GM19351 (cell line): ENCODE data around the gene SART1.
"Not testable (repeated sequence)": the region's sequence is repeated elsewhere in the genome, so short reads cannot be mapped to it uniquely, and the experiment has no call there.

ENCODE experiments used
- ATAC-seq: cut with Tn5 transposase; IDR thresholded peaks from one replicate; pipeline ENCODE4 v1.9.1; 2021; ENCODE audit warnings: mild to moderate bottlenecking, moderate library complexity; ENCODE audit not compliant: unreplicated experiment

Gene SART1

DNA sequence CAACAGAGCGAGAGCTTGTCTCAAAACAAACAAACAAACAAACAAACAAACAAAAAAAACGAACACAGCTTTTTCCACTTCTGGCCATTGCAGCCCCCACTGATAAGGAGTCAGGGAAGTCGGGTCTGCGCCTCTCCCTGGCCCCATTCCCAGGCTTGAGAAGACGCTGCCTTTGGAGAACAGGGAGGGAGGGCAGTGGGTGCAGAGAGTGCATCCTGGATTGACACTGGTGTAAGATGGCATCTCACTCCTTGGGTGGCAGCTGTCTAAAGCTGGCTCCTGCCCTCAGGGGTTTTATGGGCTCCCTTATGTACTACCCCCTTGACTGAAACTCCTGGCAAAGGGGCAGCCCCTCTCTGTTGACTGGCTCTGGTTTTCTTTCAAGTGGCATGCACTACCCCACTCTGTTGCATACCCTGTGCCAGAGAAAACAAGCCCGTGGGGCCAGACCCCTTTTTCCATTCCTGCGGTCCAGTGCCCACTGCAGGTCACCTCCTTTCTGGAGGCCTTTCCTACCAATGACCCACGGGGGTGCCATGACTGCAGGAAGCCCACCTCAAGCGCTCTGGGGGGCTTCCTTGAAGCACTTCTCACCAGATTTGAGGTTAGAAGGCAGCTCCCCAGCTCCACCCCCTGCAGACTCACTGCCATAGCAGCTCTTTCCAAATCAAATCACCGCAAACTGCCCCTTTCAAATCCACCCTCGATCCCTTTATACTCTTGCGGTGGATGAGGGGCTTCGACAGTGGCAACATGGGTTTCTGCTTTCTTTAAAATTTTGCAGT, 29.6 kb upstream of the SART1 start:
- ATAC-seq = no peak

DNA sequence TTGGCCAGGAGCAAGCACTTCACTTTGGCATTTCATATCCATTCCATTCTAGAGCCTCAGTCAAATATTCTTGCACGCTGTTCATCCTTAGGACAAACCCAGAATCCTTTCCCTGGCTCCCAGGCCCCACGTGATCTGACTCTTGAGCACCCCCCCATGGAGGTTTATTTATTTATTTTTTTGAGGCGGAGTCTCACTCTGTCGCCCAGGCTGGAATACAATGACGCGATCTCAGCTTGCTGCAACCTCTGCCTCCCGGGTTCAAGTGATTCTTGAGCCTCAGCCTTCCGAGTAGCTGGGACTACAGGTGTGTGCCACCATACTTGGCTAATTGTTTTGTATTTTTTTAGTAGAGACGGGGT, 29.0 kb upstream of the SART1 start:
- ATAC-seq = no peak

DNA sequence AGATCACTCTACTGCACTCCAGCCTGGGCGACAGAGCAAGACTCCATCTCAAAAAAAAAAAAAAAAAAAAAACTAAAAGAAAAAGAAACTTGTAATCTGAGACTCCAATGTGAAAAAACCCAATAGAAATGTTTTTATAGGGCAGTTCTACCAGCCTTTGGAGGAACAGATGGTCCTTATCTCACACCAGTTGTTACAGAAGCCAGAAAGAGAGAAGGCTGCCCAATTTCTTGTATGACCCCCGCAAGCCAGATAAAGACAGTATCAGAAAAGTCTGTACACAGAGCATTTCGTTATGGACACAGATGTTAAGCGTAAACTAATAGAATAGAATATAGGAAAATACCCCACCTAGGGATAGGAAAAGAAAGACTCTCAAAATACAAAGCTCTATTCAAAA, 27.5 kb upstream of the SART1 start:
- no peak for ATAC-seq

DNA sequence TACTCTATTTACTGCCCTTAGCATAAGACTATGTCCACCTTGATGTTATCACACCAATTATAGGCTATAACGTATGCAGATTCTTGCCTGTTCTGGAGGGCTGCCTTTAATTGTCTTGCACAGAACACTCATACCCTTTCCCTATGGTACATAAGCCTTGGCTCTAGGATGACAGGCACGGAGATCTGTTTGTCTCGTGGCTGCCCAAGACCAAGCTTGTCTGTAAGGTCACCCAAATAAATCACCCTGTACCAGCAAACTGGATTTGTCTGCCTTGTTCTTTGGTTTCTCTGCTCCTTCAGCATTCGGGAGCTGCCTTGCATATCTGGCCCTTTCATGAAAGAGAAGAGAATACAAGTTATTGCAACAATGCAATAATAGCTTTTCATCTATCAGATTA, 23.8 kb upstream of the SART1 start:
- no peak for ATAC-seq

DNA sequence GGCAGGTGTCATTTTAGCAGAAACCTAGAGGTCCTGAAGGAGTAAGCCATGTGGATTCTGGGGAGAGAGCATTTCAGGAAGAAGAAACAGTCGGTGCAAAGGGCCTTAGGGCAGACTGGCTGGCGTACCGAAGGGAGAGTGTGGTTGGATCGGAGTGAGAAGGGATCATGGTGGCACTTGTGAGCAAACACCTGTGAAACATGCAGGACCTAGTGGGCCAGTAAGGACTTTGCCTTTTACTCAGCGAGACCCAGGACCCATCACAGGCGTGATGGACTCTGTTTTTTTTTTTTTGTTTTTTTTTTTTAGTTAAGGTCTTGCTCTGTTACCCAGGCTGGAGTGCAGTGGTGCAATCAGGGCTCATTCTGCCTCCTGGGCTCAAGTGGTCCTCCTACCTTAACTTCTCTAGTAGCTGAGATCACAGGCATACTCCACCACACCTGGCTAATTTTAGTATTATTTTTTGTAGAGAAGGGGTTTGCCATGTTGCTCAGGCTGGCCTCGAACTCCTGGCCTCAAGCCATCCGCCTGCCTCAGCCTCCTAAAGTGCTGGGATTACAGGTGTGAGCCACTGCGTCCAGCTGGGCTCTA, 19.7 kb upstream of the SART1 start:
- no peak for ATAC-seq

DNA sequence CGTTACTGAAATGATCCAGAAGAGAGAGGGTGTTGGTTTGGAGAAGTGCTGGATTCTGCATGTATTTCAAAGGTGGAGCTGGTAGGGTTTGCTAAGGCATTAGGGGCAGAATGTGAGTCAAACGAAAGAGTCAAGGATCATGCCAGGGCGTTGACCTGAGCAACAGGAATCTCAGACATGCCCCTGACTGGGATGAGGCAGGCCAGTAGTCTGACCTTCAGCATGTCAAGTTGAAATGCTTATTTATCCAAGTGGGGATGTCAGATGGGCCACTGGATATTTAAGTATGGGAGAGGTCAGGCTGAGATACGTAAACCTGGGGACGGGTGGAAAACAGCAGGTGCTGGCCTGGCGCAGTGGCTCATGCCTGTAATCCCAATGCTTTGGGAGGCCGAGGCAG, 19.0 kb upstream of the SART1 start:
- no peak for ATAC-seq

DNA sequence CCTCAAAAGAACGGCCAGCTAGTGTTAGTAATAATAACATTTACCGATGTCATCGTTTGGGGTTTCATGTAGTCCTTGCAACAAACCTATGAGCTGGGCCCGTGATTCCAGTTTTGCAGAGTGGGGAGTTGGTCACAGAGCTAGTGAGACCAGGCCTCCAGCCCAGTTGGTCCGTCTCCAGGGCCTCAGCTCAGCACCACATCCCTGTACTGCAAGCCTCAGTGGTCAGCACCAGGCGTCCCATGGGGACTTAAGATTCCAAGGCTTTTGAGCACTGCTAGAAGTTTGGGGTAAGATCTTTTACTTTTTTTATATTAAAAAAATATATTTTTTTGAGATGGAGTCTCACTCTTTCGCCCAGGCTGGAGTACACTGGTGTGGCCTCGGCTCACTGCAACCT, 17.3 kb upstream of the SART1 start:
- no peak for ATAC-seq

DNA sequence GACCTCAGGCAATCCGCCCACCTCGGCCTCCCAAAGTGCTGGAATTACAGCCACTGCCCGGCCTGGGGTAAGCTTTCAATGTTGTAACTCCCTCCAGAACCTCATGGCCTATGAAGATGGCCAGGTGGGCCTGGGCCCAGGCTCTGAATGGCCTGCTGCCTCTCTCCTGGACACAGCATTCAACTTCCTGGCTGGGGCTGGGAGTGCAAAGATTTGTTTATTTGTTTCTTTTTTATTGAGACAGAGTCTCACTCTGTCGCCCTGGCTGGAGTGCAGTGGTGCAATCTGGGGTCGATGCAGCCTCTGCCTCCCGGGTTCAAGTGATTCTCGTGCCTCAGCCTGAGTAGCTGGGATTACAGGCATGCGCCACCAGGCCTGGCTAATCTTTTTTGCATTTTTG, 16.8 kb upstream of the SART1 start:
- ATAC-seq = no peak

DNA sequence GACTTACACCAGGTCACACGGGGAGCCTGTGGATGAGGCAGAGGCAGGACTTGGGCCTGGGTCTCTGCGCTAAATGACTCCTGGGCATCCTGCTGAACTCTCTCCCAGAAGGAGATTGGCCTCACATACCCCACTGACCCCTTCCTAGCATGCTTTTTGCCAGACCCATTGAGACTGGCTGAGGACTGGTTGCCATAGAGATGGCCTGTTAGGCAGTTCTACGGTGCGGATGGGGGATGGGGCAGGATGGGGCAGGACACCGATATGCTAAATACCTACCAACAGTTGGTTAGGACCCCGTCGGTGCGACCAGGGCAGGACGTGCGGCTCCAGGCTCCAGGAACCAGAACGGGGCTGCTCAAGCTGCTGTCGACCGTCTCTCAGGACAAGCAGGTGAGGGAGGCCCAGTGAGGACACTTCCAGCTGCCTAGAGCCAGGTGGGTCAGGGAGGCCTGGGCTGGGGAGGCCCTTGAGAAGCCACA, 16.1 kb upstream of the SART1 start, which contains the start of gene TSGA10IP:
TSS of gene TSGA10IP (plus strand) at position 51 of the 482 bp plus-strand sequence. CDS start at position 247, 196 bp downstream.
- no peak for ATAC-seq

DNA sequence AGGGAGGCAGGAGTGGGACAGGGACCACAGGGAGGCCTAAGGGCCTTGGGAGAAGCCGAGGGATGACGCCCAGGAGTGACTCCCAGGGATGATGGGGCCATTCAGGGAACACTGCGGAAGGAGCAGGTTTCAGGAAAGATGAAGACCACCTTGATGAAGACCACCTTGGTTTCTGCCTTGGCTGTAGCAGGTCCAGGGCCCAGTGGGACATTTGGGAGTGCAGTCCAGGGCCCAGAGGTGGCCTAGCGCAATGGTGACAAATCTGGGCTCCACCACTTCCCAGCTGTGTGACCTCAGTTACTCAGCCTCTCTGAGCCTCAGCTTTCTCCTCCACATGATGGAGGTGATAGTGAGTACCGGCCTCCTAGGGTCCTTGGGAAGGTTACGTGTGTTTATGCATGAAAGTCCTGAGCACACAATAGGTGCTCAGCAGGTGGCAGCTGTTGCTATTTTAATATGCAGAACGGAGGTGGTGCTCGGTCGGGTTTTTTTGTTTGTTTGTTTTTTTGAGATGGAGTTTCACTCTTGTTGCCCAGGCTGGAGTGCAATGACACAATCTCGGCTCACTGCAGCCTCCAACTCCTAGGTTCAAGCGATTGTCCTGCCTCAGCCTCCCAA, 15.5 kb upstream of the SART1 start:
- no peak for ATAC-seq

DNA sequence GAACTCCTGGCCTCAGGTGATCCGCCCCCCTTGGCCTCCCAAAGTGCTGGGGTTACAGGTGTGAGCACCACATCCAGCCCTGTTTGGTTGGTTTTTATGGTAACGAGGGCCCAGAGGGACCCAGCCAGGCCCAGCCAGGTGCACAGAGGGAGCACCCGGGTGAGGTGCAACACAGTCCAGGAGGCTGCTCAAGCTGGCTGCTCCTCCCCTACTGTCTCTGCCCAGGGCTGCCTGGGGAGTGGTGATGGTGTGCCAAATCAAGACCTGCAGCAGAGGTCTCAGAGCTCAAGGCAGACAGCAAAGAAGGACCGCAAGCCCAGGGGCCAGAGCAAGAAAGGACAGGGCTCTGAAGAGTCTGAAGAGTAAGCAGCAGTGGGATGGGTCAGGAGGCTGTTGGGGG, 14.9 kb upstream of the SART1 start:
- no peak for ATAC-seq

DNA sequence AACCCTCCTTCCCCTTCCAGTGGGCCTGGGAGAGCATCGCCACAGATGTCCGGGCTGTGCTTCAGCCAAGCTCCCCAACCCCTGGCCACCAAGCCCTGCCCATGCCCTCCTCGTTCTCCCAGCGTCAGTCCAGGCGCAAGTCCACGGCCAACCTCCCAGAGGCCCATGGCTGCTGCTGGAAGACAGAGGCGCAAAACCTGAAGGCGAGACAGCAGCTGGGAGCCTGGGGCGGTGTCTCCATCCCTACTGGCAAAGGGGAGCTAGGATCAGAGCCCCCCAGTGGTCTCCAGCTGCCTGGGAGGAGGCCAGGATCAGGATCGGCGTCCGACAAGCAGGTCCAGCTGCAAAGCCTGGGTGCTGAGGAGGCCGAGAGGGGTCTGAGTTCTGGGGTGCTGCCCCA, 14.4 kb upstream of the SART1 start:
- ATAC-seq = no peak

DNA sequence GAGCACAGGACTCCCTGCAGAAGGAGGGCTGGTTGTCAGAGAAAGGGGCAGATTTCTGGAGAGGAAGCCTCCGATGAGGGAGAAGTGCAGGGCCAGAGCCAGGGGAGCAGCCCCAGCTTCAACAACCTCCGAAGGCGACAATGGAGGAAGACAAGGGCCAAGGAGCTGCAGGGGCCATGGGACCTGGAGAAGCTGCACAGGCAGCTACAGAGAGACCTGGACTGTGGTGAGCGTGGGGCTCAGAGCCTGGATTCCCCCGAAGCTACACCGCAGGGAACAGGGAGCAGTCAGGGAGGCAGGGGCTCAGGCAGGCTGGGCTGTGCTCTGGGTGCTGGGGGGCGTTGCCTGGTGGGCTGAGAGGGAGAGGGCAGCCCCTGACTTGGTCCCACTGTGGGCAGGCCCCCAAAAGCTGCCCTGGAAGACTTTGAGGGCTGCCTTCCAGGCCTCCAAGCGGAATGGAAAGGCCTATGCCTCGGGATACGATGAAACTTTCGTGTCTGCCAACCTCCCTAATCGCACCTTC, 13.9 kb upstream of the SART1 start:
- no peak for ATAC-seq

DNA sequence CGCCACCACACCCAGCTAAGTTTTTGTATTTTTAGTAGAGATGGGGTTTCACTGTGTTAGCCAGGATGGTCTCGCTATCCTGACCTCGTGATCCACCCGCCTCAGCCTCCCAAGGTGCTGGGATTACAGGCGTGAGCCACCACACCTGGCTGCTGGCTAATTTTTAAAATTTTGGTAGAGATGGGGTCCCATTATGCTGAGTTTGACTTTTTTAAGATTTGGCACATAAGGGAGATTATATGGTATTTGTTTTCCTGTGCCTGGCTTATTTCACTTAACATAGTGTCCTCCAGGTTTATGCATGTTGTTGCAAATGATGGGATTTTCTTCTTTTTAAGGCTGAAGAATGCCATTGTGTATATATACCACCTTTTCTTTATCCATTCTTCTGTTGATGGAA, 10.8 kb upstream of the SART1 start:
- ATAC-seq = not testable (repeated sequence)

DNA sequence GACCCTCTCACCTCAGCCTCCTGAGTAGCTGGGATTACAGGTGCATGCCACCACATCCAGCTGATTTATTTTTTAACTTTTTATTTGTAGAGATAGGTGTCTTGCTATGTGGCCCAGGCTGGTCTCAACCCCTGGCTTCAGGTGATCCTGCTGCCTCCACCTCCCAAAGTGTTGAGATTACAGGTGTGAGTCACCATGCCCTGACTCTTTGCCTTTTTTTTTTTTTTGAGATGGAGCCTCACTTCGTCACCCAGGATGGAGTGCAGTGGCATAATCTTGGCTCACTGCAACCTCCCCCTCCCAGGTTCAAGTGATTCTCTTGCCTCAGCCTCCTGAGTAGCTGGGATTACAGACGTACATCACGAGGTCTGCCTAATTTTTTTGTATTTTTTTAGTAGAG, 9.9 kb upstream of the SART1 start:
- not testable (repeated sequence) for ATAC-seq

DNA sequence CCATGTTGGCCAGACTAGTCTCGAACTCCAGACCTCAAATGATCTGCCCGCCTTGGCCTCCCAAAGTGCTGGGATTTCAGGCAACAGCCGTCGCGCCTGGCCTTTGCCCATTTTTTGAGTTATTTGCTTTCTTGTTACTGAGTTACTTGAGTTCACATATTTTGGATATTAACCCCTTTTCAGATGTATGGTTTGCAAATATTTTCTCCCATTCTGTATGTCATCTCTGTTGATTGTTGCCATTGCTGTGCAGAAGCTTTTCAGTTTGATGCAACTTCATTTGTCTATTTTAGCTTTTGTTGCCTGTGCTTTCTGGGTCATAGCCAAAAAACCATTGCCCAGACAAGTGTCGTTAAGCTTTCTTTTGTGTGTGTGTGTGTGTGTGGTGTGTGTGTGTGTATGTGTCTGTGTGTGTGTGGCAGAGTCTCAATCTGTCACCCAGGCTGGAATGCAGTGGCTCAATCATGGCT, 9.4 kb upstream of the SART1 start:
- ATAC-seq = no peak

DNA sequence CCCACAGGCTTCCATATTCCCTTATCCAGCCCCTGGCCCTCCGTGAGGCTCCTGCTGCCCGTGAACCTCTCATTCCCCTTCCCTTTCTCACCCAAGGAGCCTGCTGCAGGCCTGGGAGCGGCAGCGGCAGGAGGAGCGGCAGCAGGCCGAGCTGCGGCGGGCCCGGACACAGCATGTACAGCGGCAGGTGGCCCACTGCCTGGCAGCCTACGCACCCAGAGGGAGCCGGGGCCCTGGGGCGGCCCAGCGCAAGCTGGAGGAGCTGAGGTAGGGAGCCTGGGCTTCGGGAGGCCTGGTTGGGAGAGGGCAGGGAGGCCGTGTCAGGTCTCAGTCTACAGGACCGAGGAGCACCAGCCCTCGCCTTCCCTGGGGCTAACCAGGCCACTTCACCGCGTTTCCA, 8.1 kb upstream of the SART1 start:
- no peak for ATAC-seq

DNA sequence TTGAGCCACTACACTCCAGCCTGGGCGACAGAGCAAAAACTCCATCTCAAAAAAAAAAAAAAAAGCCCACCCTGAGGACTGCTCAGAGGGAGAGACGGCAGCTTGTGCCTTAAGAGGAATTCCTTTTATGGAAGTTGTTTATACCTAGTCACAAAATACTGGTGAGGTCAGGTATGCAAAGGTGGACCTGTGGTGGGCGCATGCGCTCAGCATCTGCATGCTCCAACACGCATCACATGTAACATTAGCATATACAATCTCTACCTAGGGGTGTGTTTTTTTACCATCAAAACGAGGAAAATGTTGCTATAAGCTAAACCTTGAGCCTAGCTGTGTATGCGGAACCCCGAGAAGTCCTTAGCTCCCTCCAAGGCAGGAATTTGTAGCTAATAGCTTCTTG, 6.8 kb upstream of the SART1 start:
- ATAC-seq = no peak

DNA sequence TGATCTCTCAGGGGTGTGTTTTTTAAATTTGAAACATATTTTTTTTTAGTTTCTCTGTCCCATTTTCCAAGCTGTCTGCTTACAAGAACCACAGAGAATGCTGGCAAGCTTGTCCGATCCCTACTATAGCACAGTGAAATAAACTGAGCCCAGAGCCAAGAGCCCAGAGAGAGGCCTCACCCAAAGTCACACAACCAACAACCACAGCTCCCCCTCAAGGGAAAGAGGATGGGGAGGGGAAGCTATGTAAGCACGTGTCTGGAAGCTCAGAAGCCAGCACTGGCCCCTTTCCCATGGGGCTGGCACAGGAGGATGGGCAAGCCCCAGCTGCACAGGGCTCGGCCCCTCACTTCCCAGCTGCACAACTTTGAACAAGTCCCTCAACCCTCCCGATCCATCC, 3.2 kb upstream of the SART1 start:
- no peak for ATAC-seq

DNA sequence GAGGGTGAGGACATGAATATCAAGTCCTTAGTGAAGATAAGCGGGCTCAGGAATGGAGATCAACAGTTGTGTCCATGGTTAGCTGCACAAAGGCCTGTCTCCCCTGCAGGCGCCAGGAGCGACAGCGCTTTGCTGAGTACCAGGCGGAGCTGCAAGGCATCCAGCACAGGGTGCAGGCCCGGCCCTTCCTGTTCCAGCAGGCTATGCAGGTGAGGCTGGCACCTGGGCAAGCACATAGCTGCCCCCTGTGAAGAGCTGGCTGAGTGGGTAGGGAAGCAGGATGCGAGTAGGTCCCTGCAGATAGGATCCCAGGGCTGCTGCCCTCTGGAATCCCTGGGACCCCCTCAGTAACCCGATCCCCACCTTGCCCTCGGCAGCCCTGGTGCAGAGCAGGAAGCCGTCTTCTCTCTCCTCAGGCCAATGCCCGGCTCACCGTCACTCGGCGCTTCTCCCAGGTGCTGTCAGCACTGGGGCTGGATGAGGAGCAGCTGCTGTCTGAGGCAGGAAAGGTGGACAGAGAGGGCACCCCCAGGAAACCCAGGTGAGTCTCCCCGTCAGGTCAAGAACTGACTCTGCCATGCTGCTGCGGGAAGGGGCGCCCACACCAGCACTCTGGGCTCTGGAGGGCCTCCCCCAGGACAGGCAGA, 2.6 kb upstream of the SART1 start:
- no peak for ATAC-seq

DNA sequence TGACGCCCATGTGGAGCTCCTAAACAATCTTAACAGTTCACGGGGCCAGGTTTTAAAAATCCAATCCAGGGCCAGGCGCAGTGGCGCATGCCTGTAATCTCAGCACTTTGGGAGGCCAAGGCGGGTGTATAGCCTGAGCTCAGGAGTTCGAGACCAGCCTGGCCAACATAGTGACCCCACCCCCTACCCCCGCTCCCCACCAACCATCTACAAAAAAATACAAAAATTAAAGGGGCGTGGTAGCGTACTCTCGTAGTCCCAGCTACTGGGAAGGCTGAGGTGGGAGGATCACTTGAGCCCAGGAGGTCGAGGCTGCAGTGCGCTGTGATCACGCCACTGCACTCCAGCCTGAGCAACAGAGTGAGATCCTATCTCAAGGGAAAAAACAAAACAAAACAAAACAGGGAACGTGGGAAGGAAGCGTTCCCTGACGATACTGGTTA, 689 bp upstream of the SART1 start:
- ATAC-seq = no peak
